PC-9 (cell line): ENCODE measurements around the gene ARIH1. TPM values are rescaled to one million over a fixed set of nuclear protein-coding genes. Genes with fewer than 3 reads are reported as not detected.

Experiments used
- BruUV-seq: library from RNA; stranded (reverse); fragments of 400-500 nt; replicated peaks from 2 replicates; lab custom pipeline; 2021; lab: Mats Ljungman, UMichigan
- CTCF ChIA-PET: fragments of 300-600 bp; sonication (Branson Sonifier 250); formaldehyde crosslinking; loops from one replicate; lab custom pipeline; 2022; ENCODE audit warnings: antibody characterized with exemption; lab: Charles Lee
- POLR2A ChIA-PET: fragments of 300-600 bp; sonication (Branson Sonifier 250); formaldehyde crosslinking; loops from one replicate; lab custom pipeline; 2022; ENCODE audit warnings: antibody characterized with exemption; ENCODE audit not compliant: unreplicated experiment; lab: Charles Lee
- DNase-seq, 2 experiments: peaks; one replicate each; pipeline versions ENCODE4 v3.0.0 to v3.0.0-alpha.2; 2015 to 2022; ENCODE audit warnings: mixed read lengths in 1 of 2
- H2AFZ ChIP-seq: fragments of 200-600 bp; sonication (generic); 2 replicates; pipeline ENCODE4 v1.8.1; 2017; ENCODE audit warnings: antibody characterized with exemption
- H3F3A ChIP-seq: fragments of 200-600 bp; sonication (generic); 2 replicates; pipeline ENCODE4 v1.8.1; 2017; ENCODE audit warnings: antibody characterized with exemption, mild to moderate bottlenecking, low read depth; ENCODE audit not compliant: insufficient read depth
- H3K27ac ChIP-seq: fragments of 200-600 bp; sonication (generic); 2 replicates; pipeline ENCODE4 v1.6.1; 2016; ENCODE audit warnings: mixed run types
- H3K27me3 ChIP-seq: fragments of 200-600 bp; sonication (generic); 2 replicates; pipeline ENCODE4 v1.6.1; 2016; ENCODE audit warnings: low read depth, mixed run types; ENCODE audit not compliant: insufficient read depth
- H3K36me3 ChIP-seq: fragments of 200-600 bp; sonication (generic); 2 replicates; pipeline ENCODE4 v1.6.1; 2016; ENCODE audit warnings: low read depth, mixed run types
- H3K4me1 ChIP-seq: fragments of 200-600 bp; sonication (generic); replicated peaks from 2 replicates; pipeline ENCODE4 v1.6.1; 2016; ENCODE audit warnings: mixed run types; ENCODE audit not compliant: insufficient read depth
- H3K4me2 ChIP-seq: fragments of 200-600 bp; sonication (generic); 2 replicates; pipeline ENCODE4 v1.6.1; 2017; ENCODE audit warnings: mixed run types
- H3K4me3 ChIP-seq: fragments of 200-600 bp; sonication (generic); 2 replicates; pipeline ENCODE4 v1.6.1; 2016; ENCODE audit warnings: mixed run types
- H3K79me2 ChIP-seq: fragments of 200-600 bp; sonication (generic); 2 replicates; pipeline ENCODE4 v1.6.1; 2017; ENCODE audit warnings: low read depth, mixed run types
- H3K9me2 ChIP-seq: fragments of 200-600 bp; sonication (generic); 2 replicates; pipeline ENCODE4 v1.8.1; 2017; ENCODE audit warnings: mild to moderate bottlenecking; ENCODE audit not compliant: insufficient read depth
- H3K9me3 ChIP-seq: fragments of 200-600 bp; sonication (generic); 2 replicates; pipeline ENCODE4 v1.8.1; 2016; ENCODE audit warnings: low read depth; ENCODE audit not compliant: insufficient read depth
- H4K20me1 ChIP-seq: fragments of 200-600 bp; sonication (generic); 2 replicates; pipeline ENCODE4 v1.8.1; 2017; ENCODE audit not compliant: insufficient read depth
- CTCF ChIP-seq: fragments of 200-600 bp; sonication (generic); conservative IDR thresholded peaks from 2 replicates; pipeline ENCODE4 v1.6.1; 2017; ENCODE audit warnings: mixed run types, antibody characterized with exemption, mild to moderate bottlenecking, moderate library complexity
- EZH2 ChIP-seq: fragments of 200-600 bp; sonication (generic); IDR thresholded peaks from 2 replicates; pipeline ENCODE4 v1.8.0; 2017; ENCODE audit warnings: antibody characterized with exemption, low read depth
- intact Hi-C: fragments of 100-400 bp; cut with micrococcal nuclease; formaldehyde crosslinking; loops from one replicate; pipeline ENCODE4 v1.10.0; 2022; ENCODE audit not compliant: unreplicated experiment
- total RNA-seq: library from RNA; stranded (reverse); gene quantifications from 2 replicates; pipeline ENCODE4 v1.2.3, GENCODE V29; 2021

Gene ARIH1
- total RNA-seq, 1 experiment from 2014 or later = 144 TPM

GRCh38 chr15:72486144-72486543 lies 12.0 kb downstream of the ARIH1 start:
- Histone ChIP-seq H3K9me3 (no peaks in the 10 kb centered on the region), H3K27ac (no peak overlapping the region), H3K36me3 (peaks cover 13% of the 10 kb centered on the region; the same call in 1 of the 2 replicates), H2AFZ (no peak overlapping the region), H4K20me1 (peaks cover 97% of the 10 kb centered on the region), H3K79me2 (peaks cover 100% of the 10 kb centered on the region), H3K4me2 (no peak overlapping the region), H3K4me3 (no peak overlapping the region), H3K9me2 (no peaks in the 10 kb centered on the region), H3K27me3 (no peaks in the 10 kb centered on the region), H3K4me1 (peaks cover 6% of the 10 kb centered on the region; the same call in 1 of the 2 replicates), H3F3A (0 out of 2 replicates have a peak, but pooled peaks cover 4% of the 10 kb centered on the region)
- TF ChIP-seq CTCF = no peak
- no peak for TF ChIP-seq EZH2
- BruUV-seq = no TSS peak
- ChIA-PET POLR2A (no interaction called here), CTCF (interaction anchor here (0.6 kb wide), 1 partner anchor 38 kb away, joined by 3 read pairs; no protein-coding TSS in a partner anchor)
- DNase-seq = no peak
- intact Hi-C loops = no loop called here

- intact Hi-C loops = no loop called here
- H2AFZ ChIP-seq = no peak overlapping the region
- peaks cover 97% of the 10 kb centered on the region for H4K20me1 ChIP-seq
- H3K36me3 ChIP-seq = peaks cover 13% of the 10 kb centered on the region; the same call in 1 of the 2 replicates
- no TSS peak for BruUV-seq
- peaks cover 100% of the 10 kb centered on the region for H3K79me2 ChIP-seq
- H3K27ac ChIP-seq = no peak overlapping the region
- no peaks in the 10 kb centered on the region for H3K9me3 ChIP-seq
- TF ChIP-seq CTCF (no peak), EZH2 (no peak)
- H3K4me1 ChIP-seq = peaks cover 6% of the 10 kb centered on the region; the same call in 1 of the 2 replicates
- H3K4me3 ChIP-seq = no peak overlapping the region
- H3K27me3 ChIP-seq = no peaks in the 10 kb centered on the region
- POLR2A ChIA-PET = no interaction called here
- H3K9me2 ChIP-seq = no peaks in the 10 kb centered on the region
- no peak overlapping the region for H3K4me2 ChIP-seq
- no peak for DNase-seq
- 0 out of 2 replicates have a peak, but pooled peaks cover 4% of the 10 kb centered on the region for H3F3A ChIP-seq
- CTCF ChIA-PET = no interaction called here
These were observed 13.1 kb downstream of the ARIH1 start for GRCh38 chr15:72487070-72487797.

- TF ChIP-seq CTCF (no peak), EZH2 (no peak)
- intact Hi-C loops = no loop called here
- Histone ChIP-seq H3K27ac (no peak overlapping the region), H3K9me2 (no peaks in the 10 kb centered on the region), H3K79me2 (peaks cover 100% of the 10 kb centered on the region), H3K36me3 (peaks cover 13% of the 10 kb centered on the region; the same call in 1 of the 2 replicates), H3K4me3 (no peak overlapping the region), H3K27me3 (no peaks in the 10 kb centered on the region), H3F3A (0 out of 2 replicates have a peak, but pooled peaks cover 3% of the 10 kb centered on the region), H3K4me1 (peaks cover 8% of the 10 kb centered on the region; the same call in 1 of the 2 replicates), H3K9me3 (no peaks in the 10 kb centered on the region), H3K4me2 (no peak overlapping the region), H2AFZ (no peak overlapping the region), H4K20me1 (peaks cover 97% of the 10 kb centered on the region)
- no peak for DNase-seq
- ChIA-PET POLR2A (no interaction called here), CTCF (no interaction called here)
- BruUV-seq = no TSS peak
These were observed 14.4 kb downstream of the ARIH1 start for GRCh38 chr15:72488558-72488957.
